Testis (tissue), 3 donors: ENCODE results near the gene ANKHD1. TPM values are rescaled to one million over a fixed set of nuclear protein-coding genes. Genes with fewer than 3 reads are reported as not detected.
A peak's percentile ranks its signal among the peaks of the same experiment; 100 is the strongest.

Experiments used
- DNase-seq: peaks from one replicate; pipeline ENCODE4 v3.0.0-alpha.2; 2019
- H3K27ac ChIP-seq, 2 donors: fragments of 200-600 bp; sonication (generic); one replicate each; pipeline ENCODE4 v1.5.1; 2019
- H3K27me3 ChIP-seq: fragments of 200-600 bp; sonication (generic); one replicate; pipeline ENCODE4 v1.5.1; 2019
- H3K36me3 ChIP-seq: fragments of 200-600 bp; sonication (generic); one replicate; pipeline ENCODE4 v1.5.1; 2017; ENCODE audit warnings: low read depth; ENCODE audit errors: missing control alignments
- H3K4me1 ChIP-seq: fragments of 200-600 bp; sonication (generic); one replicate; pipeline ENCODE4 v1.5.1; 2019
- H3K4me3 ChIP-seq, 2 donors: fragments of 200-600 bp; sonication (generic); one replicate each; pipeline ENCODE4 v1.5.1; 2017 to 2019
- H3K9me3 ChIP-seq: fragments of 200-600 bp; sonication (generic); one replicate; pipeline ENCODE4 v1.5.1; 2017
- POLR2A ChIP-seq: fragments of 450-650 bp; IDR thresholded peaks from one replicate; pipeline ENCODE4 v1.6.1; 2017; ENCODE audit warnings: antibody characterized with exemption, mild to moderate bottlenecking, moderate library complexity
- WGBS, 2 donors: methylation state at CpG; one replicate each; pipeline ENCODE4 v1.1.5; 2018; 5-methylcytosine and 5-hydroxymethylcytosine counted together
- intact Hi-C: fragments of 100-400 bp; cut with DNase I; formaldehyde crosslinking; loops from one replicate; pipeline ENCODE4 v1.15.1; 2023; ENCODE audit warnings: low total_unique reads
- polyA plus RNA-seq: library from polyadenylated mRNA; stranded (reverse); fragments of 350-450 nt; fragmentation: Illumina TruSeq; extraction: RNeasy Lipid Tissue Mini Kit (QIAGEN cat#74804); gene quantifications from one replicate; pipeline ENCODE4 v1.2.3, GENCODE V29; 2014; ENCODE audit warnings: low read depth, low replicate concordance; ENCODE audit not compliant: insufficient read depth
- total RNA-seq, 2 donors: library from RNA; depleted of rRNA; stranded (reverse); fragments of >200 nt; gene quantifications; one replicate each; pipeline ENCODE4 v1.2.3, GENCODE V29; 2016
- TF ChIP-seq, protein P1 (sequence below), 3 experiments: fragments of 450-650 bp in 2 of 3; fragments of 200-600 bp in 1 of 3; sonication (generic) in 1 of 3; IDR thresholded peaks; one replicate each; pipeline ENCODE4 v1.5.1; 2016 to 2019; ENCODE audit warnings: antibody characterized with exemption in 3 of 3, mild to moderate bottlenecking in 2 of 3, moderate library complexity in 1 of 3

The ANKHD1 gene
- total and polyA plus RNA-seq, 3 donors from 2014 or later = 70.0 to 172 (median 170) TPM

- DNase-seq = no peak
- Histone ChIP-seq H3K27ac (peak overlapping the region; percentile 96 to 99), H3K36me3 (no peaks in the 10 kb centered on the region), H3K4me1 (peaks cover 34% of the 10 kb centered on the region), H3K4me3 (peak overlapping the region in 1 of 2 donors; percentile 56), H3K9me3 (no peaks in the 10 kb centered on the region), H3K27me3 (no peaks in the 10 kb centered on the region)
- no peak for TF ChIP-seq POLR2A
- TF ChIP-seq, protein P1, sequence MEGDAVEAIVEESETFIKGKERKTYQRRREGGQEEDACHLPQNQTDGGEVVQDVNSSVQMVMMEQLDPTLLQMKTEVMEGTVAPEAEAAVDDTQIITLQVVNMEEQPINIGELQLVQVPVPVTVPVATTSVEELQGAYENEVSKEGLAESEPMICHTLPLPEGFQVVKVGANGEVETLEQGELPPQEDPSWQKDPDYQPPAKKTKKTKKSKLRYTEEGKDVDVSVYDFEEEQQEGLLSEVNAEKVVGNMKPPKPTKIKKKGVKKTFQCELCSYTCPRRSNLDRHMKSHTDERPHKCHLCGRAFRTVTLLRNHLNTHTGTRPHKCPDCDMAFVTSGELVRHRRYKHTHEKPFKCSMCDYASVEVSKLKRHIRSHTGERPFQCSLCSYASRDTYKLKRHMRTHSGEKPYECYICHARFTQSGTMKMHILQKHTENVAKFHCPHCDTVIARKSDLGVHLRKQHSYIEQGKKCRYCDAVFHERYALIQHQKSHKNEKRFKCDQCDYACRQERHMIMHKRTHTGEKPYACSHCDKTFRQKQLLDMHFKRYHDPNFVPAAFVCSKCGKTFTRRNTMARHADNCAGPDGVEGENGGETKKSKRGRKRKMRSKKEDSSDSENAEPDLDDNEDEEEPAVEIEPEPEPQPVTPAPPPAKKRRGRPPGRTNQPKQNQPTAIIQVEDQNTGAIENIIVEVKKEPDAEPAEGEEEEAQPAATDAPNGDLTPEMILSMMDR (IDR thresholded peaks at IDR 0.05) = no peak
- intact Hi-C loops = loop anchor here (10.0 kb wide), 1 partner anchor 88 kb away; the partner anchor contains the start of genes CD14 and TMCO6
- 31 to 33% methylated on average over 10 to 13 of the region's 13 CpGs for WGBS, 2 donors
Measured at GRCh38 chr5:140546851-140547507, 145.3 kb downstream of the ANKHD1 start.

DNA sequence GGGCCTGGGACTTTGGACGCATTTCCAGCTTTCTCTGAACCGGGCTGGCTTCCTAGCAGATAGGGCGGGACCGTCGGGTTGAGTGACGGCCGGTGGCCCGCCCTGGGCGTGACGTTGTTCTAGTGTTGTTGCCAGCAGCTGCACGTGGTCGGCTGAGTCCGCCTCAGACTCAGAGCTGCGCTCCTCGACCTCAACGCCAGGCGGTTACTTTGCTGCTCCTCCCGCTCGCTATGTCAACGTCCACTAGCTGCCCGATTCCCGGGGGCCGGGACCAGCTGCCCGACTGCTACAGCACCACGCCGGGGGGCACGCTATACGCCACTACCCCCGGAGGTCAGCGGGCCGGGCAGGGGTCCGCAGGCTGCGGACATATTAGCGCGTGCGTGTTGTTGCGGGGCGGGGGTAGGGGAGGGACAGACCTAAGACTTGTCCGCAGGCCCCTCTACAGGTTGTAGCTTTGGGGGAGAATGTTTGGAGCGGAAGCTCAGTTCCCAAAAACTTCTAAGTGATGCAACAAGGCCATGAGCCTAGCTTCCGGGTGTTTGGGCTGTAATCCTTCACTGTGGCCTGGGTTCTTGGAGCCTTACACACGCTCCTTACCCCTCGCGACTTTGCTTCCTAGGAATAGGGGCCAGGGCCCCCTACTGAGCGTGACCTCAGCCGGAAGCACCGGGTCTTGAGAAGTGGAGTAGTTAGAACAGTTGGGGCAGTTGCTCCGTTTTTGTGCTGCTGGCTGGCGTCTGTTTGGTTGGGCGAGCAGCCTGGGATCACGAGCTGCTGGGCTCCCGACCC is 146.1 kb downstream of the ANKHD1 start, which contains the start of gene EIF4EBP3:
TSS of gene EIF4EBP3 (plus strand) at position 155 of the 792 bp plus-strand sequence. CDS start at position 231, 76 bp downstream.
- H3K4me3 ChIP-seq = peak within 1 kb of the TSS; percentile 56
- 5 to 14% methylated on average over 20 to 52 of the region's 52 CpGs for WGBS, 2 donors
- no peaks in the 10 kb centered on the region for H3K36me3 ChIP-seq
- intact Hi-C loops = loop anchor here (10.0 kb wide), 1 partner anchor 87 kb away; the partner anchor contains the start of genes CD14 and TMCO6
- peak; percentile 97 for DNase-seq
- no peaks in the 10 kb centered on the region for H3K27me3 ChIP-seq
- TF ChIP-seq, protein P1 (IDR thresholded peaks at IDR 0.05) = peak; percentile 38 to 80 (median 74)
- TF ChIP-seq POLR2A = no peak
- H3K27ac ChIP-seq = peak within 1 kb of the TSS; percentile 96 to 99
- H3K9me3 ChIP-seq = no peaks in the 10 kb centered on the region
- H3K4me1 ChIP-seq = peaks cover 34% of the 10 kb centered on the region

DNA sequence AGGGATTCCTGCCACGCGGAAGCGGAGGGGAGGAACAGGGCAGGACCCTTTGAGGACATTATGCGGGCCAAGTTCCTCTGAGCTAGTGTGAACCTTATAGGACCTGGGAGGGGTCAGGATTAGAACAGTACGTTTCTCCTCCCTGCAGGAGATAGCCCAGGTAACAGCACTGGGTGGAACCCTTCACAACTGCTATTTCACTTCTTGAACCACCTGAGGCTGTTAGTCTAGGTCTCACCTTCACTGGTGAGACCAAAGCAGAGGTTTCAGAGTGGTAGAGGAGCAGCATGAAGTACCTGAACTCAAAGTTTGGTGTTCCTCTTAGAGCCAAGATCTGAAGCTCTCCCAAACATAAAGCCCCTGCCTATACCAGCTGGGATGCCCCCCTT is 146.7 kb downstream of the ANKHD1 start:
- no peaks in the 10 kb centered on the region for H3K9me3 ChIP-seq
- no peak for DNase-seq
- WGBS, 2 donors = 0 to 17% methylated on average over 1 to 5 of the region's 5 CpGs
- intact Hi-C loops = loop anchor here (10.0 kb wide), 1 partner anchor 87 kb away; the partner anchor contains the start of genes CD14 and TMCO6
- peak overlapping the region; percentile 56 for H3K4me3 ChIP-seq
- peaks cover 34% of the 10 kb centered on the region for H3K4me1 ChIP-seq
- peak overlapping the region; percentile 96 to 99 for H3K27ac ChIP-seq
- no peak for TF ChIP-seq POLR2A
- TF ChIP-seq, protein P1 (IDR thresholded peaks at IDR 0.05) = no peak
- H3K36me3 ChIP-seq = no peaks in the 10 kb centered on the region
- no peaks in the 10 kb centered on the region for H3K27me3 ChIP-seq

DNA sequence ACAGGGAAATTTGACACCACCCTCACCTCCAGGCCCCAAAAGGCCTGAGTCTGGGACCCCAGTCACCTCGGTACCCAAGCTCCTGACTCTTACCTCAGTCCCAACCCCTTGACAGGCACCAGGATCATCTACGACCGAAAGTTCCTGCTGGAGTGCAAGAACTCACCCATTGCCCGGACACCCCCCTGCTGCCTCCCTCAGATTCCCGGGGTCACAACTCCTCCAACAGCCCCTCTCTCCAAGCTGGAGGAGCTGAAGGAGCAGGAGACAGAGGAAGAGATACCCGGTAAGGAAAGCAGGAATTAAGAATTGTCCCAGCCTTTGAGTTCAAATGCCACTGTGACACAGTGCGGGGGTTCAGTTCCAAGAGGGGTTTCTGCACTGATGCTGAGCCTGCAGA is 147.2 kb downstream of the ANKHD1 start:
- Histone ChIP-seq H3K4me1 (peaks cover 34% of the 10 kb centered on the region), H3K27me3 (no peaks in the 10 kb centered on the region), H3K36me3 (no peaks in the 10 kb centered on the region), H3K9me3 (no peaks in the 10 kb centered on the region), H3K4me3 (no peak overlapping the region), H3K27ac (peak overlapping the region; percentile 96 to 99)
- DNase-seq = no peak
- TF ChIP-seq, protein P1 (IDR thresholded peaks at IDR 0.05) = no peak
- TF ChIP-seq POLR2A = no peak
- WGBS, 2 donors = 81 to 85% methylated on average over 7 of the region's 7 CpGs
- intact Hi-C loops = loop anchor here (10.0 kb wide), 1 partner anchor 86 kb away; the partner anchor contains the start of genes CD14 and TMCO6
